Activated effector memory CD4-positive, alpha-beta T cell treated with anti-CD3 and anti-CD28 coated beads, Interleukin-2, amount 50 U/mL, for 16 hours (primary cell): ENCODE measurements around the gene TMPRSS6.

Experiments used
- DNase-seq: peaks from one replicate; pipeline ENCODE4 v3.0.0-alpha.2; 2020

The TMPRSS6 gene

GRCh38 chr22:37063431-37064420, 45.8 kb downstream of the TMPRSS6 start:
- no peak for DNase-seq

- no peak for DNase-seq
These were observed 46.7 kb downstream of the TMPRSS6 start for GRCh38 chr22:37062702-37063381.

- DNase-seq: no peak
These were observed 47.2 kb downstream of the TMPRSS6 start for GRCh38 chr22:37062376-37062675.

DNA sequence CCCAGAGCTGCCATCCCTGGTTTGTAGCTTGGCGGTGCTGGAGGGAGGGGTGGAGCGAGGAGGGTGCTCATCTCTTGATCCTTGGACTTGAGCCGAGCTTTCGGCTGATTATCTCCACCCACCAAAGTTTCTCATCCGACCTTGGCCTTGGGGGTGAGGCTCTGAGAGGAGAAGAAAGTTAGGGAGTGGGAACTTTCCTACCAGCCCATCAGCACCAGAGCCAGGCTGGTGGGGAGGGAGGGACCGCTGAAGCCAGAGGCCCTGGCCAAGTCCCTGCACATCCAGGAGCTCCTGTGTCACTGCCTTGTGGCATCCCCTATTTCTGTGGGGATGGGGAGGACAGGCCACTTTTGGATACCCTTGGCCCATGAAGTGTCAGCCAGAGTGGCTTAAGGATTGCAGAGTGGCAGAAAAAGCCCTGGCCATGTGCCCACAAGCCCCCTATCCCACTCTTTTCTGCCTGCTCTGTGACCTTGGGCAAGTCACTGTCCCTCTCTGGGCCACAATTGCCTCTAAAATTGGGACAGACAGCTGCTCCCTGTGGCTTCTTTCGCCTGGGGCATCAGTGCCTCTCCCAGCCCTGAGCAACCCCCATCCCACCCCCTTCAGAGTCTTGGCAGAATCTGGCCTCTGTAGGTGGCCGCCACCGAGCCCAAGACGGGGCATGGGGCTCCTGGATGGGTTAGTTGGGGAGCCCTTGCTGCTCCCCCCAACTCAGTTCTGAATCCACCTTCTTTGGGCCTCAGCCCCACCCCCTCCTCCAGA, 47.7 kb downstream of the TMPRSS6 start:
- no peak for DNase-seq

DNA sequence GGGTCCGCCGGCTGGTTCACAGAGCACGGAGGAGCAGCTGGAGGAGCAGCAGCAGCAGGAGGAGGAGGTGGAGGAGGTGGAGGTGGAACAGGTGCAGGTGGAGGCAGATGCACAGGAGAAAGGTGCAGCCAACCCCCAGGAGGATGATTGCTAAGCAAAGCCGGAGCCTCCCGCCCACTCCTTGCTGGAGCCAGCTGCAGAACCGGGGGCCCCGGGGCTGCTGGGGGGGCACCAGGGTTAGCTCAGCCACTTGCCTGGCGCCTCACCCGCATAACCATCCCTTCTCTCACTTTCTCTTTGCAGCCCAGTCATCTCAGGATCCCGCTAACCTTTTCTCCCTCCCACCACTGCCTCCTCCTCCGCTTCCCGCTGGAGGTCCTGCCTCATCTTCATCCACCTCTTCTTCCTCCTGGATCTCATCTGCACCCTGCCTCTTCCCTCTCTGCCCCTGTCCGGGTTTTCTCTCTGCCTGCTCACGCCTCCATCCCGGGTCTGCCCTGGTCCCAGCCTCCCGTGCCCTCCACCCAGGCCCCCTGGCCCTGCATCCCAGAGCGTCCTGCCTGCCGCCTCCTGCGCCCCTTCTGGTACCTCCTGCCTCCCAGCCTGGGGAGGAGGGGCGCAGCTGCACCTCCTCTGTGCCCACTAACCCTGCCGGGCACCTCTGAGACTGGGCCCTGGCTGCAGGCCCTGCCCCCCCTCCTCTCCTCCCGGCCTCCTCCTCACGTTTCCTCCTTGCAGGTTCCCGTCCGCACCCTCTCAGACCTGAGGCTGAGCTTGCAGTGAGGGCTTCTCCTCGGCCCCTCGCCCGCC, 48.5 kb downstream of the TMPRSS6 start:
- peak; percentile 82 for DNase-seq

DNA sequence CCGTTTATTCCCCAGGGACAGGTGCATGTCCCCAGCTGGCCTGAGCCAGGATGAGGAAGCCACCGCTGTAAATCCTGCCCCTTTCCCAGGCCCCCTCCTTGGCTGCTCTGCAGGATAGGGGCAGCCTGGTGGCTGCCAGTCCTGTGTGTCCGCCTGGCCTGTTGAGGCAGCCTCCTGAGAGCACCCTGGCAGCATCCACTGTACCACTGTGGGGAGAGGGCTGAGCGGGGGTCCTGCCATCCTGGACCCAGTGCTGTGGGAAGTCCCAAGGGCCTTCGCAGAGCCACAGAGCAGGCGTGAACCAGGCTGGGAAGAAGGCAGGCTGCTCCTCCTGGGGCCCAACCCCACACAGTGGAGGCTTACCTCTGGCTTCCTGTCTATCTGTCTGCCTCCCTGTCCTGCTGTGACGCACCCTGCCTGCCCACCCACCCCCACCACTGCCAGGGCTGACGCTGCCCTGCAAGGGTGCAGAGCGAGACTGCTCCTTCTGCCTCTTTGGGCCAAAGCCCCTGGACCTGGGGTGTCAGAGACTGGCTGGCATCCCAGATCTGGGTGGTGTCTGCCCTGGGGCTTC, 49.5 kb downstream of the TMPRSS6 start:
- DNase-seq: no peak

GRCh38 chr22:37058917-37059701, 50.4 kb downstream of the TMPRSS6 start:
- no peak for DNase-seq

DNA sequence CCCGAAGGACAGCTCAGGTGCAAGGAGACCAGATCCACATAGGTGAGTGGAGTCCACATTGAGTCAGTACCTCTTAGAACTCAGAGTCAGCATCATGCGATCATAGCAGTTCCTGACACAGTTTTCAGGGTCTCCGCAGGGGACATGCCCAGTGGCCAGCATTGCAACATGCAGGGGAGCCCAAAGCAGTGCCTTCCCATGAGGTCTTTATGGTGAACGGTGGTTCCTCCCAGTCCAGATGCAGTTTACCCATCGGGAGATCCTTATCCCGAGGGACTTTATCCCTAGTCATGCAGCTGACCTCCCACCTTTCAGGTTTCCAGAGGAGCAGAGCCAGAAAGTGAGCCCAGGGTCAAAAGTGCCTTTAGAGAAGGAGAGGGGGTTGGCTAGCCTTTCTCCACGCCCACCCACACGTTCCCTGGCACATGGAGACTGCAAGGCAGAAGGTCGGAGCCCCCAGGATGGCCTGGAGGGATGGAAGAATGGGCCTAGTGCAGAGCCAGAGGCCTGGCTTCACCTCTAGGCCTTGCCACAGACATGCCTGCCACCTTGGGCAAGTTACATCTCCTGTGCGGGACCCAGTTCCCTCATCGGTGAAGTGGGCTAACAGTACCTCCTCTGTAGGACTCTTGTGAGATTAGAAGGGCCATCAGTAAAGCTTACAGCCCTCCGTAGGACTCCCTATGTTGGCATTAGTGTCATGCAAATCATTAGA, 51.6 kb downstream of the TMPRSS6 start:
- no peak for DNase-seq

GRCh38 chr22:37057226-37057625, 52.3 kb downstream of the TMPRSS6 start:
- no peak for DNase-seq

- DNase-seq: no peak
These were observed 53.3 kb downstream of the TMPRSS6 start for GRCh38 chr22:37056246-37056645.

GRCh38 chr22:37054600-37055365, 54.7 kb downstream of the TMPRSS6 start:
- DNase-seq: no peak

DNA sequence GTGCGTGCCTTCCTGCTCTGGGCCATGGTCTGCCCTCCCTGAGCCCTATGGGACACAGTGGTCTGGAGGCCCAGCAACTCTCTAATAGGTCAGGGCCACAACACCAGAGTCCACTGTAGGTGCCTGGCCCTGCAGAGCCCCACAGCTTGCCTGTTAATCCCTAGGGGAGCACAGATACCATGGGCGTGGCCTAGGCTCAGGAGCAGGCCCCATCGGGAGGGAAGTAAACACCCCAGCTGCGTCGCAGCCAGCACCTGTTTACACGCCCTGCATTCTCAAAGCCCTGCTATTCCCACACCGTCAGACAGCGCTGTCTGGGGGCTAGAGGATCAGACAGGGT, 55.5 kb downstream of the TMPRSS6 start:
- DNase-seq: no peak

DNA sequence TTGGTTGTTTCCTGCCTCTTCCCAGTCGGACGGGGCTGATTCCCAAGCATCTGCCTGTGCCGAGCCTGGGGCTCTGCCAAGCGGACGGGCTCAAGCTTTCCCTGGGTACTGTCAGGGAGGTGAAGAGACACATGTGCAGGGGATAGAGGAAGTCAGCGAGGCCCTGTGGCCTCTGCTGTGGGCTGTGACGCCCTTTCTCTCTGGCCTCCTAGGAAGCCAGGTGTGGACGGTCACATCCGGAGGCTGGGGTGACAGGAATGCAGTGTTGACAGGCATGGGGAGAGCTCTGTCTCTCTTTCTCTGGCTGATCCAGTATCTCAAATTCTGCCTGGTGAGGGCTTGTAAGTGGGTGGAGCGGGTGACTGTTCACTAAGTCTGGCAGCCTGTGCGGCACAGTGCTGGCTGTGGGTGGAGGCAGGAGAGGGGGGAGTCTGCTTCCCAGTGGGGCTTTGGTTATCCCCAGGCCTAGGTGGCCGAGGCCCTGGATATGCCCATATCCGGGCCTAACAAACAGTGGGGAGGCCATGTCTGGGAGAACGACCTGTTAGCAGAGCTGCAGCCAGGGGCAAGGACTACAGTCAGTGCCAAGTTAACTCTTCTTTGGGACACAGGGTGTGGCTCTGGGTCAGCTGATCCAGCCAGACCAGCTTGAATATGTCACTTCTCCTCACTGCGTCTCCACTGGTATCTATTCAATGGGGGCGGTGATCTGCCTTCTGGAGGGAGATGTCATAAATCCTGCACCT, 56.0 kb downstream of the TMPRSS6 start:
- DNase-seq: no peak

DNA sequence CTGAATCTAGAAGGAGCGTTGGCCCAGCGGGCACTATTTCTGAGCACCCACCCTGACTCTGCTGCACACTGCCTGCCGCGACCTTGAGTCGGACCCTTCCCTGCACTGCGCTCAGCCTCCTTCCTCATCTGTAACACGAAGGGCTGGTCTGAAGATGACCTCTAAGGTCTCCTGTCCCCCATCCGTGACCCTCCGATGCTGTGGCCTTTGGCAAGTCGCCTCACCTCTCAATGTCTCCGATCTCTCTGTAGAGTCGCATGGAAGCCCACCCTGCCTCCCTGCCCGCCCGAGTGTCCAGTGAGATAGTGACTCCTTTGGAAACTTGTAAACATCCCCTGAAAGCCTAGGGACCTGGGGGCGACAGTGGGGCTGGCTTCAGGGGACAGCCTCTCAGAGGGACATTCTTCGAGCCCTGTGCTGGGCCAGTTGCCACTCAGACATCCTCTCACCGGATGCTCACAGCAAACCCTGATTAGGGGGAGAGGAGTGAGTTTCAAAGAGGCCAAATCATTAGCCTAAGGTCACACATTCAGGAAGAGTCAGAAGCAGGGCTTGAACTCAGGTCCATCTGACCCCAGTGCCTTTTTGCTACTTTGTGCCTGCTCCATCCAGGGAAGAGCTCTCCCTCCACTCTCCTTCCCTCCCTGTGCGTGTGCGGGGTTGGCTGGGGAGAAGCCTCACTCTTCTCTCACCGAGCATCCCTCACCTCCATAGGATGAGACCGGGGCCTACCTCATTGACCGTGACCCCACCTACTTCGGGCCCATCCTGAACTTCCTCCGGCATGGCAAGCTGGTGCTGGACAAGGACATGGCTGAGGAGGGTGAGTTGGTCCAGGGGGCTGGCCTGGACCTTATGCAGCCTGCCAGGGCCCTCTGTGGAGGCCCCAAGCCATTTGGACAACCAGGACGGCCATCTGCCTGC, 56.9 kb downstream of the TMPRSS6 start:
- DNase-seq: no peak

DNA sequence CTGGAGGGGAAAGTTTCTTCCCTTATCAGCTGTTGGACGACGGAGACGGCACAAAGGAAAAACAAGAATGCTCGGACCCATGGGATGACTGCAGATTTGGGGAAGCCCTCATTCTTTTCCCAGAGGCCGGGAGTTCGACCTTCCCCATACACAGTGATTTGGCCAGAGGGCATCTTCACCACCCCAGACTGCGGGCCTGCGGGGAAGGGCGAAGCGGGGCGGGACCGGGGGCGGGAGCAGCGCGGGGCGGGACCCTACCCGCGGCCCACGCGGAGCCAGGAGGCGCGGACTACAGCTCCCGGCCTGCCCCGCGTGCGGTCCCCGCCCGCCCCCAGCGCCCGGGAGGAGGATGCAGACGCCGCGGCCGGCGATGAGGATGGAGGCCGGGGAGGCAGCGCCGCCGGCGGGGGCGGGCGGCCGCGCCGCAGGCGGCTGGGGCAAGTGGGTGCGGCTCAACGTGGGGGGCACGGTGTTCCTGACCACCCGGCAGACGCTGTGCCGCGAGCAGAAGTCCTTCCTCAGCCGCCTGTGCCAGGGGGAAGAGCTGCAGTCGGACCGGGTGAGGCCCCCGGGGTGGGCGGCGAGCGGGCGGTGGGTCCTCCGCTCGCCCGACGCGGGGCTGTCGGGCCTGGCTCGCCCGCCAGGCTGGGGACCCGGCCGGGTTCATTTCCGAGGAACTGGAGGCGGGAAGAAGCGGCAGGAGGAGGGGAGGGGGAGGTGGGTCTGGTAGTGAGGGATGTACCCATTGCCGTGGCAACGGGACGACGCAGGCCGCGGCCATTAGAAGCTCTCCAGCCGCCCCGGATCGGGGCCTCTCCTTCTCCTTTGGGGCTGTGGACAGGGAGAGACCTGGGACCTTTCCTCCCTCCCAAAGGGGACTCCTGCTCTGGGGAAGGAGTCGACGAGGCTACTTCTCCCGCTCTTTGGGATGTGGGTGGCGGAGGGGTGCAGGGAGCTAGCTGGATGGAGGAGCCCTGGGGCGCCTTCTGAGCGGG, 57.8 kb downstream of the TMPRSS6 start, which contains the start of gene KCTD17:
Gene KCTD17, plus strand, starts transcription at position 352 of the 995 bp plus-strand sequence. Its CDS starts 19 bp downstream, at position 371.
- DNase-seq: peak; percentile 92

GRCh38 chr22:37050913-37051312, 58.6 kb downstream of the TMPRSS6 start:
- DNase-seq: no peak

DNA sequence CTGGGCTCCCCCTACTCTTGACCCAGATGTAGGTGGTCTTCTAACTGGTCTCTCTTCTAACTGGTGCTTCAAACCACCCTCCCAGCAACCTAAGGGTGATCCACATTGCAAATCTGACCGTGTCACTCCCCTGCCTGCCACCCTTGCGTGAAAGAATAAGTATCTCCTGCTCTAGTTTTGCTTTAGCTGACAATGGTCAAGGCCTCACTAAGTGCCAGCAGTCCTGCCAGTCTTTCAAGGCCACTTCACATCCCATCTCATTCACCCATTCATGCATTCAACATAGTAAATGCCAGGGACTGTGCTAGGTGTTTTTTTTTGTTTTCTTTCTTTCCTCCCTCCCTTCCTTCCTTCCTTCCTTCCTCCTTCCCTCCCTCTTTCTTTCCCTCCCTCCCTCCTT, 60.3 kb downstream of the TMPRSS6 start:
- DNase-seq: no peak
